CD4-positive, alpha-beta T cell (primary cell): ENCODE results near the gene DNAAF1. TPM values are rescaled to one million over a fixed set of nuclear protein-coding genes. Genes with fewer than 3 reads are reported as not detected.

Experiments
- ATAC-seq: fragments of 200-7000 bp; cut with Tn5 transposase; one replicate; pipeline ENCODE4 v1.10.0; 2022; ENCODE audit warnings: mild to moderate bottlenecking; ENCODE audit not compliant: poor library complexity
- CTCF ChIA-PET: fragments of 350-600 bp; sonication (Branson Sonifier 250); formaldehyde crosslinking; loops from one replicate; lab custom pipeline; 2021; ENCODE audit warnings: antibody characterized with exemption, inconsistent platforms; lab: Charles Lee
- POLR2A ChIA-PET: fragments of 350-600 bp; sonication (Branson Sonifier 250); formaldehyde crosslinking; loops from one replicate; lab custom pipeline; 2021; ENCODE audit warnings: antibody characterized with exemption, inconsistent platforms; lab: Charles Lee
- DNase-seq, 14 experiments: peaks; one replicate each; pipeline ENCODE4 v3.0.0-alpha.2; 2013 to 2020; ENCODE audit warnings: mixed read lengths in 2 of 14
- H3K27ac ChIP-seq, 2 donors: one replicate each; pipeline versions ENCODE4 v1.5.1 to v1.7.0; 2013; ENCODE audit warnings: low read length in 2 of 2, low read depth in 1 of 2, mild to moderate bottlenecking in 1 of 2
- H3K27me3 ChIP-seq, 2 experiments: 1 replicate in 1 of 2; 2 replicates in 1 of 2; pipeline versions ENCODE4 v1.6.1 to v1.7.0; 2013; ENCODE audit warnings: low read length in 2 of 2, control low read depth in 1 of 2, mild to moderate bottlenecking in 1 of 2, moderate library complexity in 1 of 2; ENCODE audit not compliant: insufficient read depth in 2 of 2, control insufficient read depth in 1 of 2
- H3K36me3 ChIP-seq: one replicate; pipeline ENCODE4 v1.6.1; 2013; ENCODE audit warnings: low read length, control low read depth; ENCODE audit not compliant: insufficient read depth
- H3K4me1 ChIP-seq: one replicate; pipeline ENCODE4 v1.6.1; 2013; ENCODE audit warnings: low read length, control low read depth; ENCODE audit not compliant: insufficient read depth
- H3K4me3 ChIP-seq: one replicate; pipeline ENCODE4 v1.5.1; 2013; ENCODE audit warnings: mild to moderate bottlenecking, low read length, moderate library complexity
- H3K9me3 ChIP-seq, 2 experiments: 1 replicate in 1 of 2; 2 replicates in 1 of 2; pipeline versions ENCODE4 v1.6.1 to v1.7.0; 2013; ENCODE audit warnings: low read length in 2 of 2, mild to moderate bottlenecking in 2 of 2, control low read depth in 1 of 2, moderate library complexity in 1 of 2; ENCODE audit not compliant: control insufficient read depth in 1 of 2, insufficient read depth in 1 of 2
- H3K27ac Mint-ChIP-seq: one replicate; pipeline ENCODE4 v1.8.0; 2020; ENCODE audit warnings: mixed read lengths
- H3K27me3 Mint-ChIP-seq: one replicate; pipeline ENCODE4 v1.8.0; 2021; ENCODE audit warnings: mixed read lengths
- H3K36me3 Mint-ChIP-seq: one replicate; pipeline ENCODE4 v1.8.0; 2021; ENCODE audit warnings: low read depth, mixed read lengths
- H3K4me1 Mint-ChIP-seq: one replicate; pipeline ENCODE4 v1.8.0; 2021; ENCODE audit warnings: low read depth, mixed read lengths
- H3K4me3 Mint-ChIP-seq: one replicate; pipeline ENCODE4 v1.8.0; 2020; ENCODE audit warnings: mild to moderate bottlenecking, mixed read lengths
- H3K9me3 Mint-ChIP-seq: one replicate; pipeline ENCODE4 v1.8.0; 2020; ENCODE audit warnings: mixed read lengths
- CTCF ChIP-seq: fragments of 200-600 bp; IDR thresholded peaks from one replicate; pipeline ENCODE4 v1.8.0; 2022; ENCODE audit warnings: antibody characterized with exemption, mild to moderate bottlenecking
- intact Hi-C, 2 experiments: fragments of 100-400 bp; cut with DNase I in 1 of 2; cut with micrococcal nuclease in 1 of 2; formaldehyde crosslinking; loops; one replicate each; pipeline versions ENCODE4 v1.15.1 to v1.9.0; 2023 to 2025; cut with DNase I, micrococcal nuclease
- total RNA-seq, 174 experiments: library from RNA in 2 of 174; stranded (reverse) in 2 of 174; gene quantifications; one replicate each; pipeline ENCODE4 v1.2.3 and lab custom pipeline; 2021 to 2026

The DNAAF1 gene
- total RNA-seq, 2 experiments from 2014 or later, result not detected

DNA sequence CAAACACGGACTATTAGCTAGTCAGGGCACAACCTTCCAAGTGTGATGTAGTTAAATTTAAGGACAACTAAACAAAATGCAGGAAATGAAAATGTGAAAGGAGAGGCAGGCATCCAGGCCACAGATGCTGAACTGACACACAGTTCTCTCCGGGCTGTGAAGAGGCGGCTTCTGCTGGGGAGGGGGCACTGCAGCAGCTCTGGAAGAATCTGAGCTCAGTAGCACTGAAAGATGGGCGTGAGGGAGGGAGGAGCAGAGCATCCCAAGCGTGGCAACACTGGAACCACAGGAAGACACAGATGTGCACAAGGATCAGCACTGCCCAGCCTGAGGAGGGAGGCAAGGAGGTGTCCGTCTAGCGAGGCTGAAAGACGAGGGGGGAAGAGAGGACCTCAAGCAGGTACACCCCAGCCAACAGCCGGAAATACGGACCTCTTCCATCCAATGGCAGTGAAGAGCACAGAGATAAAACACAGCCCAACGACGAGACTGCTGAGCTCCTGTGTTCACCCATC lies 39.8 kb upstream of the DNAAF1 start:
- DNase-seq, result no peak
- H3K9me3 ChIP-seq, result no peaks in the 10 kb centered on the region
- H3K27ac ChIP-seq, result no peak overlapping the region
- Mint-ChIP-seq H3K4me1 (peaks cover 62% of the 10 kb centered on the region), H3K9me3 (no peaks in the 10 kb centered on the region), H3K27me3 (no peaks in the 10 kb centered on the region), H3K4me3 (no peak overlapping the region), H3K36me3 (peaks cover 71% of the 10 kb centered on the region), H3K27ac (peak overlapping the region; percentile 65)
- TF ChIP-seq CTCF, result no peak
- intact Hi-C loops, result no loop called here
- H3K36me3 ChIP-seq, result peaks cover 37% of the 10 kb centered on the region
- H3K4me1 ChIP-seq, result peaks cover 28% of the 10 kb centered on the region
- no peak for ATAC-seq
- no peak overlapping the region for H3K4me3 ChIP-seq
- ChIA-PET CTCF (interaction anchor here (1.0 to 1.7 kb wide), 3 partner anchors 13 to 82 kb away, joined by 4 to 6 read pairs (median 4); partner anchors contain the start of gene TAF1C), POLR2A (interaction anchor here (1.4 kb wide), 1 partner anchor 12 kb away, joined by 9 read pairs; the partner anchor contains the start of gene MBTPS1)
- H3K27me3 ChIP-seq, result no peaks in the 10 kb centered on the region

GRCh38 chr16:84105948-84106740 lies 39.0 kb upstream of the DNAAF1 start:
- H3K27me3 Mint-ChIP-seq, result no peaks in the 10 kb centered on the region
- Histone ChIP-seq H3K36me3 (peaks cover 40% of the 10 kb centered on the region), H3K27ac (no peak overlapping the region), H3K4me1 (peaks cover 34% of the 10 kb centered on the region), H3K27me3 (no peaks in the 10 kb centered on the region), H3K9me3 (no peaks in the 10 kb centered on the region), H3K4me3 (no peak overlapping the region)
- CTCF ChIA-PET, result interaction anchor here (1.0 to 1.7 kb wide), 2 partner anchors 21 to 81 kb away, joined by 4 to 6 read pairs; partner anchors contain the start of gene TAF1C
- H3K9me3 Mint-ChIP-seq, result no peaks in the 10 kb centered on the region
- no peak for TF ChIP-seq CTCF
- peak overlapping the region; percentile 65 for H3K27ac Mint-ChIP-seq
- H3K4me3 Mint-ChIP-seq, result no peak overlapping the region
- intact Hi-C loops, result no loop called here
- H3K4me1 Mint-ChIP-seq, result peaks cover 70% of the 10 kb centered on the region
- DNase-seq (no peak), ATAC-seq (no peak)
- POLR2A ChIA-PET, result interaction anchor here (1.4 kb wide), 1 partner anchor 11 kb away, joined by 9 read pairs; the partner anchor contains the start of gene MBTPS1
- peaks cover 71% of the 10 kb centered on the region for H3K36me3 Mint-ChIP-seq

DNA sequence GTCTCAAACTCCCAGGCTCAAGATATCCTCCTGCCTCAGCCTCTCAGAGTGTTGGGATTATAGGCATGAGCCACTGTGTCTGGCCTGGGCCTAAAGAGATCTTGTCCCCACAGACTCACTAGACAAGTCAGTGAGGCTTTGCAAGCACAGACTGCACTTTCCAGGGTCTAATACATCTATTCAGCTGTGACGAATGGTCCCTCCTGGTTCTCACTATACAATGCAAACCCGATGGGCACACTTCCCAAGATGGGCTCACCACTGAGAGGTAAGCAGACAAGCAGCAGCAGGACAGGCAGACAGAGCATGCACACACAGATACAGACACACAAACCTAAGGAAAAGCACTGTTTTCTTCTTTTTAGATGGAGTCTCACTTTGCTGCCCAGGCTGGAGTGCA lies 37.2 kb upstream of the DNAAF1 start:
- H3K27me3 Mint-ChIP-seq, result no peaks in the 10 kb centered on the region
- H3K27me3 ChIP-seq, result no peaks in the 10 kb centered on the region
- no peak overlapping the region for H3K4me3 ChIP-seq
- no peaks in the 10 kb centered on the region for H3K9me3 Mint-ChIP-seq
- ATAC-seq (no peak), DNase-seq (no peak)
- H3K4me3 Mint-ChIP-seq, result no peak overlapping the region
- peaks cover 68% of the 10 kb centered on the region for H3K4me1 Mint-ChIP-seq
- H3K4me1 ChIP-seq, result peaks cover 41% of the 10 kb centered on the region
- intact Hi-C loops, result no loop called here
- CTCF ChIA-PET, result no interaction called here
- TF ChIP-seq CTCF, result no peak
- no peaks in the 10 kb centered on the region for H3K9me3 ChIP-seq
- peaks cover 59% of the 10 kb centered on the region for H3K36me3 Mint-ChIP-seq
- H3K27ac ChIP-seq, result no peak overlapping the region
- H3K36me3 ChIP-seq, result peaks cover 36% of the 10 kb centered on the region
- H3K27ac Mint-ChIP-seq, result no peak overlapping the region
- POLR2A ChIA-PET, result no interaction called here
